DMS153 (cell line): ENCODE measurements around the gene MAST1.
A peak's percentile ranks its signal among the peaks of the same experiment; 100 is the strongest.
"Not testable (repeated sequence)": the region's sequence is repeated elsewhere in the genome, so short reads cannot be mapped to it uniquely, and the experiment has no call there.

Source experiments
- DNase-seq: peaks from one replicate; lab custom pipeline; 2025; lab: John Stamatoyannopoulos, UW

The MAST1 gene

GRCh38 chr19:12840091-12841079 is 2.1 kb downstream of the MAST1 start:
- peak; percentile 93 for DNase-seq

- DNase-seq = peak; percentile 77
These were observed 2.8 kb downstream of the MAST1 start for GRCh38 chr19:12841094-12841493.

- no peak for DNase-seq
These were observed 4.2 kb downstream of the MAST1 start for GRCh38 chr19:12842511-12842910.

GRCh38 chr19:12843328-12843727 is 5.0 kb downstream of the MAST1 start:
- DNase-seq = no peak

GRCh38 chr19:12843999-12844732 is 5.9 kb downstream of the MAST1 start:
- no peak for DNase-seq

- not testable (repeated sequence) for DNase-seq
These were observed 8.3 kb downstream of the MAST1 start for GRCh38 chr19:12846613-12847012.

GRCh38 chr19:12847159-12848139 is 9.1 kb downstream of the MAST1 start:
- DNase-seq = peak; percentile 65

GRCh38 chr19:12856653-12857052 is 18.3 kb downstream of the MAST1 start:
- no peak for DNase-seq

- no peak for DNase-seq
These were observed 20.0 kb downstream of the MAST1 start for GRCh38 chr19:12858041-12858928.

GRCh38 chr19:12859546-12859945 is 21.2 kb downstream of the MAST1 start:
- DNase-seq = no peak

- DNase-seq = no peak
These were observed 25.8 kb downstream of the MAST1 start for GRCh38 chr19:12864143-12864542.

GRCh38 chr19:12864721-12865715 is 26.7 kb downstream of the MAST1 start:
- peak; percentile 44 for DNase-seq

- no peak for DNase-seq
These were observed 27.6 kb downstream of the MAST1 start for GRCh38 chr19:12865746-12866415.

- DNase-seq = no peak
These were observed 28.3 kb downstream of the MAST1 start for GRCh38 chr19:12866416-12867119.

GRCh38 chr19:12867120-12868099 is 29.1 kb downstream of the MAST1 start:
- DNase-seq = peak; percentile 44

GRCh38 chr19:12868540-12869112 is 30.3 kb downstream of the MAST1 start:
- DNase-seq = no peak

GRCh38 chr19:12871681-12872080 is 33.4 kb downstream of the MAST1 start:
- DNase-seq = no peak
